ENCODE measurements around the gene EVI5. TPM values are rescaled to one million over a fixed set of nuclear protein-coding genes. Genes with fewer than 3 reads are reported as not detected.
A peak's percentile ranks its signal among the peaks of the same experiment; 100 is the strongest.

Gene EVI5
- total RNA-seq, 1 donor from 2014 or later, result 33.0 TPM

DNA sequence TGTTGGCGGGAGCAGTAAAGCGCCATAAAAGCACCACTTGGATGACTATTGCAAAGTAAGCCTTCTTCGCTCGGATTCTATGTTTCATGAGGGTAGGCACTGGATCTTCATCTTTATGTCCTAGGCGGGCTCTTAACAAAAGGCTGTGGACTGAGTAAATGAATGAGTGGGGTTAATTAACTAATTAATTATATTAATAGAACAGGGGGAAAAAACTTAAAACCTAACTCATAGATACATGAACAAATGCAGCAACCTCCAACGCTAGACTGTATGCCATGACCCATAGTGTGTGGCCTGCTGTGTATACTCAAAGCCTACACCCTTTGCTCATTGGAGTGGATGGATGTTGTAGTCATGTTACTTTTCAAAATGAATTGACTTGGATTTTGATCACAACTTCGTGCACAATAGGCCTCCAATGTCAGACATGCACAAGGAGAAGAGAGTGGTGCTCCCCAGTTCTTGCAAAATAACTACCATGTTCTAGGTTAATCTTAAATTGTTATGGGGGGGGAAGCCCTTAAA lies 297.8 kb downstream of the EVI5 start:
- H3K4me1 Mint-ChIP-seq (ENCODE audit: unreplicated experiment), result peaks cover 16% of the 10 kb centered on the region
- TF ChIP-seq, protein P1, sequence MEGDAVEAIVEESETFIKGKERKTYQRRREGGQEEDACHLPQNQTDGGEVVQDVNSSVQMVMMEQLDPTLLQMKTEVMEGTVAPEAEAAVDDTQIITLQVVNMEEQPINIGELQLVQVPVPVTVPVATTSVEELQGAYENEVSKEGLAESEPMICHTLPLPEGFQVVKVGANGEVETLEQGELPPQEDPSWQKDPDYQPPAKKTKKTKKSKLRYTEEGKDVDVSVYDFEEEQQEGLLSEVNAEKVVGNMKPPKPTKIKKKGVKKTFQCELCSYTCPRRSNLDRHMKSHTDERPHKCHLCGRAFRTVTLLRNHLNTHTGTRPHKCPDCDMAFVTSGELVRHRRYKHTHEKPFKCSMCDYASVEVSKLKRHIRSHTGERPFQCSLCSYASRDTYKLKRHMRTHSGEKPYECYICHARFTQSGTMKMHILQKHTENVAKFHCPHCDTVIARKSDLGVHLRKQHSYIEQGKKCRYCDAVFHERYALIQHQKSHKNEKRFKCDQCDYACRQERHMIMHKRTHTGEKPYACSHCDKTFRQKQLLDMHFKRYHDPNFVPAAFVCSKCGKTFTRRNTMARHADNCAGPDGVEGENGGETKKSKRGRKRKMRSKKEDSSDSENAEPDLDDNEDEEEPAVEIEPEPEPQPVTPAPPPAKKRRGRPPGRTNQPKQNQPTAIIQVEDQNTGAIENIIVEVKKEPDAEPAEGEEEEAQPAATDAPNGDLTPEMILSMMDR (IDR thresholded peaks at IDR 0.05; ENCODE audit: unreplicated experiment), result no peak
- H3K9me3 Mint-ChIP-seq (ENCODE audit: unreplicated experiment), result no peaks in the 10 kb centered on the region
- no peak for DNase-seq (ENCODE audit: low spot score)
- peaks cover 4% of the 10 kb centered on the region for H3K36me3 Mint-ChIP-seq (ENCODE audit: low read depth, unreplicated experiment)
- peaks cover 25% of the 10 kb centered on the region for H3K27me3 Mint-ChIP-seq (ENCODE audit: unreplicated experiment)
- H3K27ac Mint-ChIP-seq (ENCODE audit: unreplicated experiment), result no peak overlapping the region
- H3K4me3 Mint-ChIP-seq (ENCODE audit: unreplicated experiment), result no peak overlapping the region

DNA sequence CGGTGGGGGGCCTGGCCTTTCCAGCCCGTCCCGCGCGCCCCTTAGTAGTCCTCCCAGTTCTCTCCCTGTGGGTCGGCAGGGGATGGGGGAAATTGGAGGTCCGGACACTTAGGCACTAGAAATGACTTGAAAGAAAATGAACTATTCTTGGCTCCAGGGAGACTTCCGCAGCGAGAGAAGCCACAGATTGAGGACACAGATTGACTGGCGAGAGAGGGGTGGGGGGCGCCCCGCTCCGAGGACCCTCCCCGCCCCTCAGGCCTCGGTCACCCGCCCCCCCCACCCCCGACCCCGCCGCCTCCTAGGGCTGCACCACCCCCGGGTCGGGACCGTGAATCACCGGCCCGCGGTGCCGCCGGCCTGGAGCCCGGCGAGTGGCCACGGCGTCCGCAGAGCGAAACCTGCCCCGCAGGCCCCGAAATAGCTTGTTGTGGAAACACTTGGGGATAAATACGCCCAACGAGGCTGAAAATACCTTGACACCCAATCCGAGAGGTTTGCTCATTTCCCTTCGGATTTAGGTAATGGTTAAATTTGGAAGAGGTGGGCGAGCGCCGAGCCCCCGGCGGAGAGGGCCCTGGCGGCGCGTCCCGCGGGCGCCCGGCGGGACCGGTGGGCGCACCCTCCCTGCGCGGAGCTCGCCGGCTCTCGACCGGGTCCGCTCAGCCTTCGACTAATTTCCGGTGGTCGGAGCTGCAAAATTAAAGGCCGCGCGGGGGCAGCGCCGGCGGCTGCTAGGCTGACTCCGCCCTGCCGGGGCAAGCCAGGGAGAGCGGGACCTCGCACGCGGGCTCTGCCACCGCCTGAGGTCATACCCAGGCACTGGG lies 298.4 kb downstream of the EVI5 start, which contains the start of gene GFI1:
Gene GFI1, minus strand, starts transcription at position 675 of the 827 bp plus-strand sequence. CDS start 3,438 bp downstream, outside the sequence.
- DNase-seq (ENCODE audit: low spot score), result peak; percentile 55
- peaks cover 27% of the 10 kb centered on the region for H3K27me3 Mint-ChIP-seq (ENCODE audit: unreplicated experiment)
- H3K36me3 Mint-ChIP-seq (ENCODE audit: low read depth, unreplicated experiment), result peaks cover 4% of the 10 kb centered on the region
- H3K4me3 Mint-ChIP-seq (ENCODE audit: unreplicated experiment), result peak within 1 kb of the TSS; percentile 87
- TF ChIP-seq, protein P1 (IDR thresholded peaks at IDR 0.05; ENCODE audit: unreplicated experiment), result no peak
- H3K27ac Mint-ChIP-seq (ENCODE audit: unreplicated experiment), result no peak within 1 kb of the TSS
- H3K4me1 Mint-ChIP-seq (ENCODE audit: unreplicated experiment), result peaks cover 21% of the 10 kb centered on the region
- no peaks in the 10 kb centered on the region for H3K9me3 Mint-ChIP-seq (ENCODE audit: unreplicated experiment)

DNA sequence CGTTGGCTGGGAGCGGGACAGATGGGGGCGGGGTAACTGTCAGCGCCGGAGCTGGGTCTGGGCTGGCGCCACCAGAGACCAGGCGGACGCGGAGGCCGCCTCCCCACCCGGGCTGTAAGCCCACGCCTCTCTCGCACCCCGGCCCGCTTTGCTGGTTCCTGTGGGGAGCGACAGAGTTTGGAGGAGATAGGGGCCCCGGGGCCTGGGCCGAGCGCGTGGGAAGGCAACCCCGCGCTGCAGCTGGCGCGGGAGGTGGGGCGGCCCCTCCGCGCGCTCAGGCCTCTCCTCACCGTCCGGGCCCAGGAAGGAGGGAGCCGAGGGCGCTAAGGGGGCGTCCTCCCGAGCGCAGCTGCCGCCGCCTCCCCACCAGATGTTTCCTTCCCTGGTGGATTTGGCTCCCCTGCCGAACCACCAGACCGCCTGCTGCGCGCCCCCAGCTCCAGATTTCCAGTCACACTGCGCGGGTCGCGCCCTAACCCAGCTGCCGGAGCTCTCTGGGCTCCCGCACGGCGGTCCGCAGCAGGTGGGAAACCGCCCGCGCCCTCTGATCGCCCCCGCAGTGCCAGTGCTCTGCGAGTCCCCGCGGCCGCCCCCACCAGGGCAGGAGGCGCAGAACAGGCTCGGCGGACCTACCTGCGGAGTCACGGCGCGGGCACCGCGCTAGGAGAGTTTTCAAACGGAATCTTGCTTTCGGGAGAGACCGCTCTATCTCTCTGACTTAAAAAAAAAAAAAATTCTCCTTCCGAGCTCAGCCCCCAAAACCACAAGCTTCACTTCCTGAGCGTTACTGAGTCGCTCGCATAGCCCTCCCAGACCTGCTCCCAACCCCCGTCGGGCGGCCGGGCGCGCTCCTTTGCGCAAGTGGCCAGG lies 299.3 kb downstream of the EVI5 start:
- no peak overlapping the region for H3K27ac Mint-ChIP-seq (ENCODE audit: unreplicated experiment)
- peaks cover 31% of the 10 kb centered on the region for H3K27me3 Mint-ChIP-seq (ENCODE audit: unreplicated experiment)
- peak overlapping the region; percentile 87 for H3K4me3 Mint-ChIP-seq (ENCODE audit: unreplicated experiment)
- peaks cover 28% of the 10 kb centered on the region for H3K4me1 Mint-ChIP-seq (ENCODE audit: unreplicated experiment)
- H3K36me3 Mint-ChIP-seq (ENCODE audit: low read depth, unreplicated experiment), result peaks cover 4% of the 10 kb centered on the region
- DNase-seq (ENCODE audit: low spot score), result peak; percentile 51
- no peaks in the 10 kb centered on the region for H3K9me3 Mint-ChIP-seq (ENCODE audit: unreplicated experiment)
- TF ChIP-seq, protein P1 (IDR thresholded peaks at IDR 0.05; ENCODE audit: unreplicated experiment), result no peak

GRCh38 chr1:92484472-92485380 lies 300.2 kb downstream of the EVI5 start:
- TF ChIP-seq, protein P1 (IDR thresholded peaks at IDR 0.05; ENCODE audit: unreplicated experiment), result no peak
- H3K4me3 Mint-ChIP-seq (ENCODE audit: unreplicated experiment), result peak overlapping the region; percentile 84
- DNase-seq (ENCODE audit: low spot score), result peak; percentile 28
- H3K36me3 Mint-ChIP-seq (ENCODE audit: low read depth, unreplicated experiment), result peaks cover 7% of the 10 kb centered on the region
- H3K9me3 Mint-ChIP-seq (ENCODE audit: unreplicated experiment), result no peaks in the 10 kb centered on the region
- H3K27ac Mint-ChIP-seq (ENCODE audit: unreplicated experiment), result peak overlapping the region; percentile 57
- peaks cover 35% of the 10 kb centered on the region for H3K27me3 Mint-ChIP-seq (ENCODE audit: unreplicated experiment)
- peaks cover 31% of the 10 kb centered on the region for H3K4me1 Mint-ChIP-seq (ENCODE audit: unreplicated experiment)
